Retinal pigment epithelial cell (primary cell): Measurements from ENCODE around the gene JMJD6.
A peak's percentile ranks its signal among the peaks of the same experiment; 100 is the strongest.

Experiments
- DNase-seq: peaks from one replicate; pipeline ENCODE4 v3.0.0-alpha.2; 2010; ENCODE audit warnings: low read depth
- H3K4me3 ChIP-seq: 2 replicates; pipeline ENCODE4 v1.5.1; 2011; ENCODE audit warnings: mild to moderate bottlenecking, low read length, control low read depth, moderate library complexity
- TF ChIP-seq, protein P1 (sequence below): conservative IDR thresholded peaks from 2 replicates; pipeline ENCODE4 v1.5.1; 2011; ENCODE audit warnings: low read depth, low read length, control low read depth, inconsistent platforms

The JMJD6 gene

DNA sequence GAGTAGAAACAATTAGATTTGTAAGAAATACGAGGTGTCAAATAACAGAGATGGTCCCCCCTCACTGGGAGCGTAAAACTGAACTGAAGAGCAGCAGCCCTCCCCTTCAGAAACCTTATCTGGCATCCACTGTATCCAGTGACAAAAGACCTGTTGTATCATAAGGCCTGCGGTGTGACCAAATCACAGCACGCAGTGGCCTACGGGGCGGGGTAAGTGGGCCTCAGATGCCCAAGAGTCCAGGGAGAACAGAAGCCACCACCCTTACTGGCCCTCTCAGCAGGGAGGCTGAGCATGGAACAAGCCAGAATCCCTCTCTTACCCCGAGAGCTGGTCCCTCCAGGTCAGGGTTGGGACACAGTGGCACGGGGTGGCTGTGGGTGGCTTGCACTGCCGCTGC is 5.5 kb downstream of the JMJD6 start:
- TF ChIP-seq, protein P1, sequence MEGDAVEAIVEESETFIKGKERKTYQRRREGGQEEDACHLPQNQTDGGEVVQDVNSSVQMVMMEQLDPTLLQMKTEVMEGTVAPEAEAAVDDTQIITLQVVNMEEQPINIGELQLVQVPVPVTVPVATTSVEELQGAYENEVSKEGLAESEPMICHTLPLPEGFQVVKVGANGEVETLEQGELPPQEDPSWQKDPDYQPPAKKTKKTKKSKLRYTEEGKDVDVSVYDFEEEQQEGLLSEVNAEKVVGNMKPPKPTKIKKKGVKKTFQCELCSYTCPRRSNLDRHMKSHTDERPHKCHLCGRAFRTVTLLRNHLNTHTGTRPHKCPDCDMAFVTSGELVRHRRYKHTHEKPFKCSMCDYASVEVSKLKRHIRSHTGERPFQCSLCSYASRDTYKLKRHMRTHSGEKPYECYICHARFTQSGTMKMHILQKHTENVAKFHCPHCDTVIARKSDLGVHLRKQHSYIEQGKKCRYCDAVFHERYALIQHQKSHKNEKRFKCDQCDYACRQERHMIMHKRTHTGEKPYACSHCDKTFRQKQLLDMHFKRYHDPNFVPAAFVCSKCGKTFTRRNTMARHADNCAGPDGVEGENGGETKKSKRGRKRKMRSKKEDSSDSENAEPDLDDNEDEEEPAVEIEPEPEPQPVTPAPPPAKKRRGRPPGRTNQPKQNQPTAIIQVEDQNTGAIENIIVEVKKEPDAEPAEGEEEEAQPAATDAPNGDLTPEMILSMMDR: no peak
- no peak for DNase-seq

DNA sequence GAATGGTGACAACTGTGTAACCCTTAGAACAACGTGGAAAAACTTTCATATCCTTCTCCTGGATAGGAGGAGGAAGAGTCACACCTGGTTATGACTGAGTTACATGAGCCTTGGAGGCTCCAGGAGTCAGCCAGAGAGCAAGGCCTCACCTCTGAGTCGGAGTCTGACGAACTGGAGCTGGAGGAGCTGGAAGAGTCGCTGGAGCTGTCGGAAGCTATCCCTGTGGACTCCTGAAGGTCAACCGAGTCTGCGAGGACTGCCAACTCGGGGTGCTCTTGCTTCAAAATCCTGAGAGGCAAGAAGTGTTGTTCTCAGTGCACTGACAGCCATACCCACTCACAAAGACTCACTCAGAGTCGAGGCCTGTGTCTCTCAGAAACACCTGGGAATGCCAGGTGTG is 6.2 kb downstream of the JMJD6 start:
- DNase-seq: no peak
- TF ChIP-seq, protein P1: no peak
- no peak overlapping the region for H3K4me3 ChIP-seq

More for the DNA sequence above, 5.5 kb downstream of the JMJD6 start:
- no peak overlapping the region for H3K4me3 ChIP-seq

DNA sequence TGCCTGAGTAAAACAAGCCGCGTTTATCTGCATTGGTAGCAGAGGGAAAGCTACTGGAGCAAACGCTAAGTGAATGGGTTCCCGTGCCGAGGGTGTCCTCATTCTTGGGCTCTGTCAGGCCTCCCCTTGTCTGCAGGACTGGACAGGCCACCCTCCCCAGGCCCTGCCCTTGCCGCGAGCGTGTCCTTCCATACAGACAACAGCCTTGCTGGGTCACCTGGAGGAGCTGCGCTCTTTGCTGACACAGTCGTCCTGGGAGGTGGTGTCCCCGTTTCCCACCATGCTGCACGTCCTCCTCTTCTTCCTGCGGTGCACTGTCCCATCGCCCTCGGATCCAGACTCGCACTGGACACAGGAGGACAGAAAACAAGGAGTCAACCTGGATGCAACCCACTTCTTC is 7.9 kb downstream of the JMJD6 start:
- TF ChIP-seq, protein P1: no peak
- DNase-seq: no peak
- H3K4me3 ChIP-seq: no peak overlapping the region

DNA sequence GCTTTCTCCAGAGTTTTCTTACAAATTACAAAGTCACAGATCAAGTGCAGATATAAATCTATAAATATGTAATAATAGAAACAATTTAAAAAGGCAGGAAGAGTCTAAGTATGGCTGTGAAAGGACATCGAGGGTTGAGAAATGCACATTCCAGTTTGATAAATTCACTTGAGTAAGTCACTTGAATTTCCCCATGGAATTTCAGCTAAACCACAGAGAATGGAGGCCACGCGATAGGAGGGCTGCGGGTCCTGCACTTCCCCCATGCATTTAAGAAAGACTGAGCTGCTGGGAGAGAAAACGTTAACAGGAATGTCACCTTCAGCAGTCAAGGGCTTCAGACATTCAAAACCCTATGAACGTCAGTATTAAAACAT is 9.6 kb downstream of the JMJD6 start:
- H3K4me3 ChIP-seq: no peak overlapping the region
- TF ChIP-seq, protein P1: no peak
- no peak for DNase-seq

DNA sequence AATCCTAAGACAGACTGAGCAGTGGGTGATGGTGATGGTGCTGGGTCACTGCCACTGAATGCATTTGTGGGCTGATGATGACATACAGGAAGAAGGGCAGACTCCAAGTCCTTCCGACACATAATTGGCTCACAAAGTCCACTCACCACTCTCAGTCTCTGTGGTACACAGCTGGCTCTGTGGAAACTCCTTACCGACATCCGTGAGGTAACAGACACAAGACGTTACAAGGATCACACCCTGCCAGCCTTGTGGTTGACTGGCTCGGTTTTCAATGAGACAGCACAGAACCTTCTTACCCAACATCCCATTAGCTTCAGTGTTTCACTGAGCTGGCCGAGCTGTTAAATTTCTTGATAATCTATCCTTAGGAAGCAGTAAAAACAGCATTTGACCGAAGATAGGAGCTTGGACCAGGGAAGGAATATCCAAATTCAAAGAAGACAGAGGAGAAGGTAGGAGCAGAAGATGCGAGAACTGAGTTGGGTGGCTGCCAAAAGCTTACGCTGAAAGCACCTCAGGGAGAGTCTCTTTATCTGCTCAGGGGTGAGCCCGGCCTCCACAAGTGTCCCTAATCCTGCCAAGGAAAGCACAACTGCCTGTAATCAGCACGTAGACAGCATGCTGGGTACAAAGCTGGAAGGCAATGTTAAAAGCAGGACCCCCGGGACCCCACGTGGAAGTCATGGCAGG is 10.1 kb downstream of the JMJD6 start:
- TF ChIP-seq, protein P1: no peak
- no peak for DNase-seq
- H3K4me3 ChIP-seq: no peak overlapping the region

DNA sequence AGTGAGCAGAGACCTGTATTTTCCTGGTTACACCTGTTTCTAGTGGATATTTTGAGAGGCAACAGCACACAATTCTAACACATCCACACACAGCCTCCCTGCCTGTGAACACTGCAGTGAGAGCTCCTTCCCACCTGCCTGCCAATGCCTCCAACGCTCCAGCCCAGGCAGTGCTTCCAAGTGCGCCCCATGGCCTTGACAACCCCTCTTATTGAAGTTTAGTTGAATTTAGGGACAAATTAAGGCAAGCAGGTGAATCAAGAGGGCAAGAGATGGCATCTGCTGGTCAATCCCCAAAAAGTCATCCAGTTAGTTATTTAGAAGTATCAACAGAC is 10.9 kb downstream of the JMJD6 start:
- no peak for DNase-seq
- H3K4me3 ChIP-seq: no peak overlapping the region
- TF ChIP-seq, protein P1: no peak

DNA sequence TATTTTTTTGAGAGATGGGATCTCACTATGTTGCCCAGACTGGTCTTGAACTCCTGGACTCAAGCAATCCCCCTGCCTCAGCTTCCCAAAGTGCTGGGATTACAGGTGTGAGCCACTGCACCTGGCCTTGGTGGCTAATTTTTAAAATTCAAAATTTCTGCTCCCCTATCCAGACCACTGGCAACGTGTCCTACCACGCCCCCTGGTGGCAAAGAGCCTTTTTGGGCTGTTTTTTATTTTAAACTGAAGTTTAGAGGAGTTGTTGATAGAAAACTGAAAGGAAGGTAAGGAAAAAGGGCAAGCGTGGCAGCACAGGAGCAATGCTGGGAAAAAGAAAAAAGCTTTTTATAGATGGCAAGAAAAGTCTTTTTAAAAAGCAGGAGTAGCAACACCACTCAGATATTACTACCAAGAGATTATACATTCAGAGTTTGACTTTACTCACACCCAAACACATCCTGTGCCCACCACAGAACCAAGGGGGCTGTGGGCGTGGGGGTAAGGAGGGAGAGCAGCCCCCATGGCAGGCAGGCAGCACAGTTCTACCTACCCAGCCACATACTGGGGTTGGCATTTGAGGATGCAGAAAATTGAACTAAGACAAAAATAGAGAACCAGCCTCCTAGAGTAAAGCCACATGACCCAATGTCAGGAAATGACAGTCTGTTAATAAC is 11.4 kb downstream of the JMJD6 start:
- no peak for DNase-seq
- H3K4me3 ChIP-seq: no peak overlapping the region
- TF ChIP-seq, protein P1: peak; percentile 83
